Caco-2 (cell line): ENCODE measurements around the gene OR10R2. TPM values are rescaled to one million over a fixed set of nuclear protein-coding genes. Genes with fewer than 3 reads are reported as not detected.

Experiments used
- BruUV-seq: library from RNA; stranded (reverse); fragments of 400-500 nt; replicated peaks from 2 replicates; lab custom pipeline; 2021; lab: Mats Ljungman, UMichigan
- CTCF ChIA-PET: fragments of 300-600 bp; sonication (Branson Sonifier 250); formaldehyde crosslinking; loops from one replicate; lab custom pipeline; 2022; ENCODE audit warnings: antibody characterized with exemption; lab: Charles Lee
- POLR2A ChIA-PET: fragments of 300-600 bp; sonication (Branson Sonifier 250); formaldehyde crosslinking; loops from one replicate; lab custom pipeline; 2022; ENCODE audit warnings: antibody characterized with exemption; lab: Charles Lee
- DNase-seq, 2 experiments: peaks; one replicate each; pipeline versions ENCODE4 v3.0.0 to v3.0.0-alpha.2; 2020 to 2022
- H3K27me3 ChIP-seq: replicated peaks from 2 replicates; pipeline ENCODE4 v1.6.0; 2011; ENCODE audit warnings: low read length; ENCODE audit not compliant: control insufficient read depth, insufficient read depth
- H3K36me3 ChIP-seq: 2 replicates; pipeline ENCODE4 v1.5.1; 2011; ENCODE audit warnings: low read length; ENCODE audit not compliant: control insufficient read depth, insufficient read depth
- H3K4me1 ChIP-seq: fragments of 250-450 bp; sonication (Bioruptor Pico); 2 replicates; pipeline ENCODE4 v1.5.1; 2020; ENCODE audit warnings: mild to moderate bottlenecking
- H3K4me3 ChIP-seq: 2 replicates; pipeline ENCODE4 v1.5.1; 2011; ENCODE audit warnings: low read depth, mild to moderate bottlenecking, control low read depth, low read length
- H3K9me3 ChIP-seq: fragments of 250-450 bp; sonication (Bioruptor Pico); 2 replicates; pipeline ENCODE4 v1.5.1; 2020; ENCODE audit warnings: mild to moderate bottlenecking, moderate library complexity
- H3K27ac Mint-ChIP-seq: one replicate; pipeline ENCODE4 v1.8.0; 2022; ENCODE audit warnings: mixed read lengths; ENCODE audit not compliant: unreplicated experiment
- H3K27me3 Mint-ChIP-seq: one replicate; pipeline ENCODE4 v1.8.0; 2022; ENCODE audit warnings: mixed read lengths; ENCODE audit not compliant: insufficient read depth, unreplicated experiment
- H3K36me3 Mint-ChIP-seq: one replicate; pipeline ENCODE4 v1.8.0; 2022; ENCODE audit warnings: mild to moderate bottlenecking, mixed read lengths; ENCODE audit not compliant: insufficient read depth, unreplicated experiment
- H3K4me1 Mint-ChIP-seq: one replicate; pipeline ENCODE4 v1.8.0; 2022; ENCODE audit warnings: low read depth, mixed read lengths; ENCODE audit not compliant: unreplicated experiment
- H3K4me3 Mint-ChIP-seq: one replicate; pipeline ENCODE4 v1.8.0; 2022; ENCODE audit warnings: mild to moderate bottlenecking, moderate library complexity, mixed read lengths; ENCODE audit not compliant: unreplicated experiment
- H3K9me3 Mint-ChIP-seq: one replicate; pipeline ENCODE4 v1.8.0; 2022; ENCODE audit warnings: mixed read lengths; ENCODE audit not compliant: unreplicated experiment
- CTCF ChIP-seq, 2 experiments: fragments of 200-600 bp in 1 of 2; IDR thresholded peaks; 1 replicate in 1 of 2; 2 replicates in 1 of 2; pipeline versions ENCODE4 v1.5.1 to v1.8.0; 2011 to 2022; ENCODE audit warnings: antibody characterized with exemption in 1 of 2, control low read depth in 1 of 2, inconsistent platforms in 1 of 2, low read depth in 1 of 2, low read length in 1 of 2, mild to moderate bottlenecking in 1 of 2, moderate library complexity in 1 of 2; ENCODE audit not compliant: insufficient read depth in 1 of 2, severe bottlenecking in 1 of 2, unreplicated experiment in 1 of 2
- intact Hi-C: fragments of 100-400 bp; cut with micrococcal nuclease; formaldehyde crosslinking; loops from one replicate; pipeline ENCODE4 v1.10.0; 2022; ENCODE audit not compliant: unreplicated experiment
- total RNA-seq: library from RNA; stranded (reverse); gene quantifications from 2 replicates; pipeline ENCODE4 v1.2.3, GENCODE V29; 2022

The OR10R2 gene
- total RNA-seq, 1 experiment from 2014 or later: not detected

- no peaks in the 10 kb centered on the region for H3K9me3 Mint-ChIP-seq
- CTCF ChIA-PET: no interaction called here
These were observed 48.0 kb downstream of the OR10R2 start for GRCh38 chr1:158520021-158520420.

GRCh38 chr1:158520955-158521665 lies 49.1 kb downstream of the OR10R2 start:
- no peak for DNase-seq
- H3K4me3 Mint-ChIP-seq: no peak overlapping the region
- intact Hi-C loops: no loop called here
- no peak overlapping the region for H3K27ac Mint-ChIP-seq
- BruUV-seq: no TSS peak
- H3K36me3 ChIP-seq: no peaks in the 10 kb centered on the region
- no peaks in the 10 kb centered on the region for H3K4me1 Mint-ChIP-seq
- H3K9me3 ChIP-seq: no peaks in the 10 kb centered on the region
- no peak overlapping the region for H3K4me3 ChIP-seq
- ChIA-PET CTCF (no interaction called here), POLR2A (no interaction called here)
- H3K27me3 ChIP-seq: no peaks in the 10 kb centered on the region
- peaks cover 7% of the 10 kb centered on the region for H3K27me3 Mint-ChIP-seq
- H3K9me3 Mint-ChIP-seq: no peaks in the 10 kb centered on the region
- H3K36me3 Mint-ChIP-seq: no peaks in the 10 kb centered on the region
- no peak for TF ChIP-seq CTCF (IDR thresholded peaks at IDR 0.05; ENCODE audit: insufficient read depth in 1 of 2, low read depth in 1 of 2, low read length in 1 of 2, severe bottlenecking in 1 of 2, unreplicated experiment in 1 of 2)
- H3K4me1 ChIP-seq: no peaks in the 10 kb centered on the region

More at GRCh38 chr1:158520021-158520420, 48.0 kb downstream of the OR10R2 start:
- no peaks in the 10 kb centered on the region for H3K4me1 ChIP-seq
- no peaks in the 10 kb centered on the region for H3K9me3 ChIP-seq
- no peak overlapping the region for H3K4me3 ChIP-seq
- POLR2A ChIA-PET: no interaction called here
- Mint-ChIP-seq H3K27ac (no peak overlapping the region), H3K4me1 (no peaks in the 10 kb centered on the region), H3K4me3 (no peak overlapping the region), H3K36me3 (no peaks in the 10 kb centered on the region), H3K27me3 (peaks cover 10% of the 10 kb centered on the region)
- no peak for TF ChIP-seq CTCF (IDR thresholded peaks at IDR 0.05; ENCODE audit: insufficient read depth in 1 of 2, low read depth in 1 of 2, low read length in 1 of 2, severe bottlenecking in 1 of 2, unreplicated experiment in 1 of 2)
- no peaks in the 10 kb centered on the region for H3K36me3 ChIP-seq
- DNase-seq: no peak
- BruUV-seq: no TSS peak
- intact Hi-C loops: no loop called here
- no peaks in the 10 kb centered on the region for H3K27me3 ChIP-seq

GRCh38 chr1:158521666-158522058 lies 49.6 kb downstream of the OR10R2 start:
- H3K36me3 ChIP-seq: no peaks in the 10 kb centered on the region
- H3K27ac Mint-ChIP-seq: no peak overlapping the region
- intact Hi-C loops: no loop called here
- peaks cover 7% of the 10 kb centered on the region for H3K27me3 Mint-ChIP-seq
- no peaks in the 10 kb centered on the region for H3K27me3 ChIP-seq
- no peaks in the 10 kb centered on the region for H3K36me3 Mint-ChIP-seq
- no peak overlapping the region for H3K4me3 ChIP-seq
- H3K4me3 Mint-ChIP-seq: no peak overlapping the region
- BruUV-seq: no TSS peak
- H3K4me1 ChIP-seq: no peaks in the 10 kb centered on the region
- H3K4me1 Mint-ChIP-seq: no peaks in the 10 kb centered on the region
- no peaks in the 10 kb centered on the region for H3K9me3 Mint-ChIP-seq
- ChIA-PET CTCF (no interaction called here), POLR2A (no interaction called here)
- TF ChIP-seq CTCF (IDR thresholded peaks at IDR 0.05; ENCODE audit: insufficient read depth in 1 of 2, low read depth in 1 of 2, low read length in 1 of 2, severe bottlenecking in 1 of 2, unreplicated experiment in 1 of 2): no peak
- H3K9me3 ChIP-seq: no peaks in the 10 kb centered on the region
- no peak for DNase-seq
